HepG2 (cell line): ENCODE measurements around the gene KRT24. TPM values are rescaled to one million over a fixed set of nuclear protein-coding genes. Genes with fewer than 3 reads are reported as not detected.

Experiments used
- ATAC-seq: fragments of 200-7000 bp; cut with Tn5 transposase; 3 replicates; pipeline ENCODE4 v1.9.1; 2020; ENCODE audit warnings: mild to moderate bottlenecking, moderate library complexity
- BruUV-seq: library from RNA; stranded (reverse); fragments of 400-500 nt; replicated peaks from 2 replicates; lab custom pipeline; 2021; lab: Mats Ljungman, UMichigan
- CTCF ChIA-PET: fragments of 300-600 bp; formaldehyde crosslinking; extraction: SDS; loops from one replicate; lab custom pipeline; 2021; ENCODE audit warnings: low total read pairs, inconsistent platforms, low intra/inter-chr PET ratio; lab: Yijun Ruan, JAX
- POLR2A ChIA-PET: fragments of 350-600 bp; sonication (Branson Sonifier 250); formaldehyde crosslinking; loops from one replicate; lab custom pipeline; 2020; ENCODE audit warnings: antibody characterized with exemption, inconsistent platforms; lab: Yijun Ruan, JAX
- DNase-seq: peaks from one replicate; pipeline ENCODE4 v3.0.0-alpha.2; 2015; ENCODE audit warnings: low spot score
- FAIRE-seq: peaks from 3 replicates; lab custom pipeline; 2011; peaks lifted over from hg19 to GRCh38; lab: Jason Lieb, UNC
- H2AFZ ChIP-seq: one replicate; pipeline ENCODE4 v1.6.1; 2011; ENCODE audit warnings: low read length, inconsistent platforms
- H3K27ac ChIP-seq: fragments of 300-600 bp; 3 replicates; pipeline ENCODE4 v1.8.0; 2011; ENCODE audit warnings: mixed run types, mild to moderate bottlenecking, mixed read lengths, low read length, inconsistent platforms; ENCODE audit not compliant: insufficient read depth; ENCODE audit errors: extremely low read length
- H3K27me3 ChIP-seq, 2 experiments: fragments of 200-600 bp in 1 of 2; 2 replicates in 1 of 2; 3 replicates in 1 of 2; pipeline versions ENCODE4 v1.6.0 to v1.8.0; 2011; ENCODE audit warnings: low read length in 2 of 2, mild to moderate bottlenecking in 2 of 2, moderate library complexity in 2 of 2, inconsistent platforms in 1 of 2; ENCODE audit not compliant: insufficient read depth in 2 of 2, control insufficient read depth in 1 of 2
- H3K36me3 ChIP-seq, 2 experiments: fragments of 200-600 bp in 1 of 2; replicated peaks in 1 of 2; 2 replicates in 1 of 2; 3 replicates in 1 of 2; pipeline versions ENCODE4 v1.5.1 to v1.8.0; 2011; ENCODE audit warnings: low read length in 2 of 2, inconsistent platforms in 1 of 2; ENCODE audit not compliant: insufficient read depth in 2 of 2, control insufficient read depth in 1 of 2
- H3K4me1 ChIP-seq: 2 replicates; pipeline ENCODE4 v1.5.1; 2012; ENCODE audit warnings: low read length, inconsistent platforms; ENCODE audit not compliant: insufficient read depth
- H3K4me2 ChIP-seq: 2 replicates; pipeline ENCODE4 v1.6.0; 2011; ENCODE audit warnings: low read depth, low read length, inconsistent platforms
- H3K4me3 ChIP-seq, 3 experiments: fragments of 200-600 bp in 1 of 3; sonication (generic), shearing (Covaris generic) in 1 of 3; replicated peaks in 1 of 3; 2 replicates each; pipeline ENCODE4 v1.5.1; 2011 to 2016; ENCODE audit warnings: low read length in 3 of 3, inconsistent platforms in 2 of 3, low read depth in 2 of 3, mild to moderate bottlenecking in 2 of 3, control low read depth in 1 of 3, mixed read lengths in 1 of 3; ENCODE audit not compliant: insufficient read depth in 1 of 3
- H3K79me2 ChIP-seq: one replicate; pipeline ENCODE4 v1.6.1; 2011; ENCODE audit warnings: low read length, inconsistent platforms; ENCODE audit not compliant: insufficient read depth
- H3K9ac ChIP-seq: 2 replicates; pipeline ENCODE4 v1.6.0; 2011; ENCODE audit warnings: mild to moderate bottlenecking, low read depth, low read length, inconsistent platforms; ENCODE audit not compliant: insufficient read depth
- H3K9me3 ChIP-seq: 2 replicates; pipeline ENCODE4 v1.5.1; 2012; ENCODE audit warnings: mild to moderate bottlenecking, low read length
- H4K20me1 ChIP-seq: 2 replicates; pipeline ENCODE4 v1.6.0; 2011; ENCODE audit warnings: inconsistent platforms, mild to moderate bottlenecking, low read length, moderate library complexity; ENCODE audit not compliant: insufficient read depth
- KMT2A ChIP-seq: sonication (generic); formaldehyde crosslinking; IDR thresholded peaks from 2 replicates; pipeline ENCODE4 v1.4.0; 2020; ENCODE audit warnings: missing genetic modification reagents
- PHB2 ChIP-seq: fragments of 450-650 bp; IDR thresholded peaks from 2 replicates; pipeline ENCODE4 v1.6.1; 2018; ENCODE audit not compliant: partially characterized antibody
- POLR2G ChIP-seq: fragments of 200-400 bp; formaldehyde crosslinking; IDR thresholded peaks from 2 replicates; pipeline ENCODE4 v1.6.1; 2018; ENCODE audit warnings: mild to moderate bottlenecking, low read depth, low read length, moderate library complexity
- TBL1XR1 ChIP-seq: fragments of 150-350 bp; IDR thresholded peaks from 2 replicates; pipeline ENCODE4 v1.6.1; 2014; ENCODE audit warnings: borderline replicate concordance, low read length; ENCODE audit not compliant: partially characterized antibody
- TEAD3 ChIP-seq: optimal IDR thresholded peaks from 2 replicates; pipeline ENCODE3; 2016; ENCODE audit warnings: borderline replicate concordance
- TFDP1 ChIP-seq: IDR thresholded peaks from 2 replicates; pipeline ENCODE4 v1.6.1; 2016; ENCODE audit warnings: missing compliant biosample characterization, missing genetic modification reagents, borderline replicate concordance
- ZMYM2 ChIP-seq: sonication (generic); formaldehyde crosslinking; IDR thresholded peaks from 2 replicates; pipeline ENCODE4 v1.8.0; 2022; ENCODE audit warnings: mild to moderate bottlenecking, missing genetic modification reagents
- ZNF281 ChIP-seq: sonication (generic); formaldehyde crosslinking; IDR thresholded peaks from 2 replicates; pipeline ENCODE4 v1.4.0; 2020; ENCODE audit warnings: missing genetic modification reagents, borderline replicate concordance
- ZNF878 ChIP-seq: sonication (generic); formaldehyde crosslinking; IDR thresholded peaks from 2 replicates; pipeline ENCODE4 v1.8.1; 2023; ENCODE audit warnings: mild to moderate bottlenecking, missing genetic modification reagents, moderate library complexity
- WGBS: methylation state at CpG from one replicate; pipeline ENCODE4 v1.1.6; 2017; ENCODE audit warnings: low lambda C conversion rate; 5-methylcytosine and 5-hydroxymethylcytosine counted together
- in situ Hi-C: cut with HindIII; loops from 2 replicates; pipeline ENCODE4 v1.10.0; 2017; ENCODE audit warnings: low pct_unique_long_range_greater_than_20kb; ENCODE audit not compliant: extremely low pct_ligation_motif_present
- intact Hi-C: fragments of 100-400 bp; cut with micrococcal nuclease; formaldehyde crosslinking; loops from one replicate; pipeline ENCODE4 v1.10.0; 2022; ENCODE audit not compliant: unreplicated experiment
- polyA plus RNA-seq, 8 experiments: library from polyadenylated mRNA; depleted of rRNA in 3 of 8; stranded (reverse) in 7 of 8; unstranded in 1 of 8; fragments of >200 nt; fragmentation: Illumina TruSeq in 4 of 8; extraction: Trizol in 4 of 8; gene quantifications; 2 replicates each; pipeline versions ENCODE4 v1.2.1 to v1.2.3, GENCODE V29; 2011 to 2016; ENCODE audit warnings: low read depth in 4 of 8, missing spikeins in 1 of 8, mixed read lengths in 1 of 8; ENCODE audit not compliant: insufficient read depth in 1 of 8
- total RNA-seq, 5 experiments: library from RNA; depleted of rRNA; stranded (reverse); fragments of >200 nt; fragmentation: Illumina TruSeq; extraction: Trizol; gene quantifications; 2 replicates each; pipeline ENCODE4 v1.2.3, GENCODE V29; 2016; ENCODE audit warnings: low read depth in 1 of 5

Gene KRT24
- total and polyA plus RNA-seq, 2 of the 13 experiments (the other 11 are each of a cell fraction or from before 2014, with no cell fraction given) = not detected

GRCh38 chr17:40687106-40687505 is 16.4 kb downstream of the KRT24 start:
- no peak for ATAC-seq
- H2AFZ ChIP-seq = no peak overlapping the region
- H3K27me3 ChIP-seq = peaks cover 2 to 6% of the 10 kb centered on the region in 2 experiments; a peak in 2 of 5 replicates
- no peak for FAIRE-seq
- DNase-seq = no peak
- no peak overlapping the region for H3K4me3 ChIP-seq
- no peaks in the 10 kb centered on the region for H3K9me3 ChIP-seq
- TF ChIP-seq TFDP1 (CRISPR knock-in tag) (no peak), ZMYM2 (CRISPR knock-in tag) (no peak), POLR2G (no peak), ZNF878 (no peak), TBL1XR1 (no peak), TEAD3 (no peak), PHB2 (no peak), ZNF281 (CRISPR knock-in tag) (no peak), KMT2A (CRISPR knock-in tag) (no peak)
- ChIA-PET CTCF (no interaction called here), POLR2A (no interaction called here)
- no peak overlapping the region for H3K4me2 ChIP-seq
- no peak overlapping the region for H3K27ac ChIP-seq
- H3K79me2 ChIP-seq = no peaks in the 10 kb centered on the region
- no peak overlapping the region for H3K9ac ChIP-seq
- in situ Hi-C loops = no loop called here
- no peaks in the 10 kb centered on the region for H3K4me1 ChIP-seq
- 42% methylated on average over 5 of the region's 5 CpGs for WGBS
- intact Hi-C loops = no loop called here
- H3K36me3 ChIP-seq = no peaks in the 10 kb centered on the region
- no peaks in the 10 kb centered on the region for H4K20me1 ChIP-seq
- BruUV-seq = no TSS peak
